Measurements from ENCODE around the gene CPNE7.

- TF ChIP-seq ZNF274 (IDR thresholded peaks at IDR 0.05; ENCODE audit: low read depth, low read length) (no peak), YY1 (IDR thresholded peaks at IDR 0.05; ENCODE audit: insufficient read depth, insufficient read length) (no peak), SUZ12 (IDR thresholded peaks at IDR 0.05; ENCODE audit: extremely low read depth, insufficient read depth, insufficient read length) (no peak)
Observed at GRCh38 chr16:89553733-89554132, 21.8 kb upstream of the CPNE7 start.
